IPS DF 6.9 (cell line): Measurements from ENCODE around the gene DDX50.
"Not testable (repeated sequence)": the region's sequence is repeated elsewhere in the genome, so short reads cannot be mapped to it uniquely, and the experiment has no call there.

Experiments used
- DNase-seq: peaks from one replicate; pipeline ENCODE4 v3.0.0-alpha.2; 2013; ENCODE audit warnings: low read depth, low spot score
- H3K27ac ChIP-seq: one replicate; pipeline ENCODE4 v1.5.1; 2013; ENCODE audit warnings: low read length, control low read depth
- H3K27me3 ChIP-seq: 2 replicates; pipeline ENCODE4 v1.6.1; 2013; ENCODE audit warnings: mild to moderate bottlenecking, low read length; ENCODE audit not compliant: control insufficient read depth, insufficient read depth
- H3K36me3 ChIP-seq: 2 replicates; pipeline ENCODE4 v1.6.1; 2013; ENCODE audit warnings: low read length; ENCODE audit not compliant: control insufficient read depth, insufficient read depth
- H3K4me1 ChIP-seq: 2 replicates; pipeline ENCODE4 v1.6.1; 2013; ENCODE audit warnings: low read length; ENCODE audit not compliant: control insufficient read depth, insufficient read depth
- H3K4me3 ChIP-seq: 2 replicates; pipeline ENCODE4 v1.5.1; 2013; ENCODE audit warnings: mild to moderate bottlenecking, low read length
- H3K9me3 ChIP-seq: 2 replicates; pipeline ENCODE4 v1.6.1; 2013; ENCODE audit warnings: low read length, inconsistent platforms; ENCODE audit not compliant: control insufficient read depth, insufficient read depth
- WGBS: extraction: QIAGEN DNeasy Blood & Tissue Kit; methylation state at CpG from one replicate; pipeline ENCODE4 v1.1.7; 2013; ENCODE audit warnings: mixed read lengths, missing lambda C conversion rate; ENCODE audit not compliant: insufficient read length, insufficient coverage; 5-methylcytosine and 5-hydroxymethylcytosine counted together

Gene DDX50

GRCh38 chr10:68901105-68901927 lies at the start of gene DDX50:
DDX50 (plus strand) TSS chr10:68901315; CDS start chr10:68901385, 70 bp downstream.
- H3K9me3 ChIP-seq, result no peaks in the 10 kb centered on the region
- no peaks in the 10 kb centered on the region; the same call in 1 of the 2 replicates for H3K4me1 ChIP-seq
- peak within 1 kb of the TSS; percentile 92 for H3K4me3 ChIP-seq
- H3K36me3 ChIP-seq, result no peaks in the 10 kb centered on the region
- no CpG with 5 or more reads among the region's 47 CpGs for WGBS
- no peak within 1 kb of the TSS for H3K27ac ChIP-seq
- H3K27me3 ChIP-seq, result no peaks in the 10 kb centered on the region
- peak; percentile 97 for DNase-seq

- no peak overlapping the region for H3K4me3 ChIP-seq
- WGBS, result no CpG with 5 or more reads among the region's 6 CpGs
Observed at GRCh38 chr10:68856352-68856751, 44.8 kb upstream of the DDX50 start.

GRCh38 chr10:68857005-68857404 lies 44.1 kb upstream of the DDX50 start:
- Histone ChIP-seq H3K27ac (no peak overlapping the region), H3K36me3 (no peaks in the 10 kb centered on the region), H3K4me3 (no peak overlapping the region), H3K27me3 (no peaks in the 10 kb centered on the region), H3K4me1 (no peaks in the 10 kb centered on the region), H3K9me3 (peaks cover 4% of the 10 kb centered on the region; the same call in 1 of the 2 replicates)
- WGBS, result no CpG with 5 or more reads among the region's 2 CpGs
- DNase-seq, result no peak

More at GRCh38 chr10:68856352-68856751, 44.8 kb upstream of the DDX50 start:
- no peaks in the 10 kb centered on the region for H3K4me1 ChIP-seq
- DNase-seq, result no peak
- H3K27ac ChIP-seq, result no peak overlapping the region
- no peaks in the 10 kb centered on the region for H3K27me3 ChIP-seq
- H3K9me3 ChIP-seq, result peaks cover 3% of the 10 kb centered on the region; the same call in 1 of the 2 replicates
- no peaks in the 10 kb centered on the region for H3K36me3 ChIP-seq

GRCh38 chr10:68861253-68861652 lies 39.9 kb upstream of the DDX50 start:
- Histone ChIP-seq H3K27me3 (no peaks in the 10 kb centered on the region), H3K27ac (no peak overlapping the region), H3K4me3 (no peak overlapping the region), H3K4me1 (no peaks in the 10 kb centered on the region), H3K36me3 (no peaks in the 10 kb centered on the region), H3K9me3 (peaks cover 4% of the 10 kb centered on the region; the same call in 1 of the 2 replicates)
- no peak for DNase-seq
- WGBS, result no CpG with 5 or more reads among the region's 5 CpGs

GRCh38 chr10:68864611-68865010 lies 36.5 kb upstream of the DDX50 start:
- no peak for DNase-seq
- Histone ChIP-seq H3K9me3 (peaks cover 4% of the 10 kb centered on the region; the same call in 1 of the 2 replicates), H3K27ac (no peak overlapping the region), H3K4me3 (no peak overlapping the region), H3K36me3 (no peaks in the 10 kb centered on the region), H3K27me3 (no peaks in the 10 kb centered on the region), H3K4me1 (no peaks in the 10 kb centered on the region)
- WGBS, result no CpG with 5 or more reads among the region's 1 CpG

GRCh38 chr10:68868173-68868572 lies 32.9 kb upstream of the DDX50 start:
- H3K27me3 ChIP-seq, H3K27ac ChIP-seq, DNase-seq, H3K4me3 ChIP-seq, H3K9me3 ChIP-seq, H3K36me3 ChIP-seq, H3K4me1 ChIP-seq: not testable (repeated sequence)
- WGBS, result no CpG with 5 or more reads among the region's 8 CpGs

- H3K4me1 ChIP-seq, result peaks cover 2% of the 10 kb centered on the region; the same call in 1 of the 2 replicates
- H3K27ac ChIP-seq, result no peak overlapping the region
- WGBS, result no CpG with 5 or more reads among the region's 2 CpGs
- no peak overlapping the region for H3K4me3 ChIP-seq
- no peaks in the 10 kb centered on the region for H3K9me3 ChIP-seq
- H3K27me3 ChIP-seq, result no peaks in the 10 kb centered on the region
- DNase-seq, result no peak
- no peaks in the 10 kb centered on the region for H3K36me3 ChIP-seq
Observed at GRCh38 chr10:68869623-68870022, 31.5 kb upstream of the DDX50 start.

GRCh38 chr10:68870061-68870460 lies 31.1 kb upstream of the DDX50 start:
- Histone ChIP-seq H3K4me1 (peaks cover 2% of the 10 kb centered on the region; the same call in 1 of the 2 replicates), H3K27me3 (no peaks in the 10 kb centered on the region), H3K36me3 (no peaks in the 10 kb centered on the region), H3K27ac (no peak overlapping the region), H3K4me3 (no peak overlapping the region), H3K9me3 (no peaks in the 10 kb centered on the region)
- no CpG with 5 or more reads among the region's 2 CpGs for WGBS
- DNase-seq, result no peak

GRCh38 chr10:68870545-68871104 lies 30.5 kb upstream of the DDX50 start:
- Histone ChIP-seq H3K27ac (no peak overlapping the region), H3K9me3 (no peaks in the 10 kb centered on the region), H3K36me3 (no peaks in the 10 kb centered on the region), H3K4me1 (peaks cover 2% of the 10 kb centered on the region; the same call in 1 of the 2 replicates), H3K27me3 (no peaks in the 10 kb centered on the region), H3K4me3 (no peak overlapping the region)
- DNase-seq, result no peak
- no CpG with 5 or more reads among the region's 3 CpGs for WGBS

GRCh38 chr10:68871105-68871711 lies 29.9 kb upstream of the DDX50 start:
- no CpG with 5 or more reads among the region's 6 CpGs for WGBS
- Histone ChIP-seq H3K27me3 (no peaks in the 10 kb centered on the region), H3K4me3 (no peak overlapping the region), H3K27ac (no peak overlapping the region), H3K9me3 (no peaks in the 10 kb centered on the region), H3K4me1 (peaks cover 2% of the 10 kb centered on the region; the same call in 1 of the 2 replicates), H3K36me3 (no peaks in the 10 kb centered on the region)
- no peak for DNase-seq
